NB4 (cell line): ENCODE data around the gene PBRM1.

Source experiments
- CTCF ChIP-seq: IDR thresholded peaks from one replicate; pipeline ENCODE4 v1.5.1; 2012; ENCODE audit warnings: low read depth, low read length
- MYC ChIP-seq: IDR thresholded peaks from 2 replicates; pipeline ENCODE4 v1.6.1; 2011; ENCODE audit warnings: low read depth, low read length
- POLR2A ChIP-seq: IDR thresholded peaks from 2 replicates; pipeline ENCODE4 v1.6.1; 2011; ENCODE audit warnings: mild to moderate bottlenecking; ENCODE audit not compliant: insufficient read length; ENCODE audit errors: extremely low read depth

- TF ChIP-seq MYC (no peak), POLR2A (no peak), CTCF (no peak)
Measured at GRCh38 chr3:52620580-52620979, 65.1 kb downstream of the PBRM1 start.
